Activated T-cell treated with anti-CD3 and anti-CD28 coated beads, Interleukin-2, amount 50 U/mL, for 48 hours (primary cell): ENCODE measurements around the gene ADAMTS17.
"Not testable (repeated sequence)": the region's sequence is repeated elsewhere in the genome, so short reads cannot be mapped to it uniquely, and the experiment has no call there.

Experiments used
- DNase-seq, 2 experiments: peaks; one replicate each; pipeline ENCODE4 v3.0.0-alpha.2; 2020

ADAMTS17 gene

DNA sequence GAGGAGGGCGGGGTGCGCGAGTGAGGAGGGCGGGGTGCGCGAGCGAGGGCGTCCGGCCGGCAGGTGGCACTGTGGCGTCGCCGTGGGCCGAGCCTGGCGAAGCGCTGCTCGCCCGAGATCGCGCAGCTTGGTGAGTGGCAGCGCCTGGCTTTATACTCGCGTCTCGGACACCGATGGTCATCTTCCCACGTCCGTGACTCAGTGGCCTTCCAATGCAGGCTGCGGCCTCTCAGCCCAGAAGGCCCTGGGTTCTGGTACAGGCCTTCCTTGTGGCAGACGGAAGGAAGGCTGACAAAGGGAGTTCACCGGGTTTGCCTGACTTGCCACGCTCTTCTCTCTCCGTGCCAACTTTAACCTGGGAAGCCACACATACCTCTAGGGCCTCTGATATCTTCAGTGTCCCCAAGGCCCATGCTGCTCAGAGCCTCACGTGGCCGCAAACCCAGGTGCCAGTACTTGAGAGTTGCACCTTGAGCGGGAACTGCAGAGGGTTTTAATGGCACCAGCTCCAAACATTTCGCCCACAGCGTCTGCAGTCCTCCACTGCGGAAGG lies 413.3 kb downstream of the ADAMTS17 start:
- DNase-seq, result peak; percentile 89 to 92

DNA sequence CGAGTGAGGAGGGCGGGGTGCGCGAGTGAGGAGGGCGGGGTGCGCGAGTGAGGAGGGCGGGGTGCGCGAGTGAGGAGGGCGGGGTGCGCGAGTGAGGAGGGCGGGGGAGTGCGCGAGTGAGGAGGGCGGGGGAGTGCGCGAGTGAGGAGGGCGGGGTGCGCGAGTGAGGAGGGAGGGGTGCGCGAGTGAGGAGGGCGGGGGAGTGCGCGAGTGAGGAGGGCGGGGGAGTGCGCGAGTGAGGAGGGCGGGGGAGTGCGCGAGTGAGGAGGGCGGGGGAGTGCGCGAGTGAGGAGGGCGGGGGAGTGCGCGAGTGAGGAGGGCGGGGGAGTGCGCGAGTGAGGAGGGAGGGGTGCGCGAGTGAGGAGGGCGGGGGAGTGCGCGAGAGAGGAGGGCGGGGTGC lies 415.2 kb downstream of the ADAMTS17 start:
- not testable (repeated sequence) for DNase-seq

DNA sequence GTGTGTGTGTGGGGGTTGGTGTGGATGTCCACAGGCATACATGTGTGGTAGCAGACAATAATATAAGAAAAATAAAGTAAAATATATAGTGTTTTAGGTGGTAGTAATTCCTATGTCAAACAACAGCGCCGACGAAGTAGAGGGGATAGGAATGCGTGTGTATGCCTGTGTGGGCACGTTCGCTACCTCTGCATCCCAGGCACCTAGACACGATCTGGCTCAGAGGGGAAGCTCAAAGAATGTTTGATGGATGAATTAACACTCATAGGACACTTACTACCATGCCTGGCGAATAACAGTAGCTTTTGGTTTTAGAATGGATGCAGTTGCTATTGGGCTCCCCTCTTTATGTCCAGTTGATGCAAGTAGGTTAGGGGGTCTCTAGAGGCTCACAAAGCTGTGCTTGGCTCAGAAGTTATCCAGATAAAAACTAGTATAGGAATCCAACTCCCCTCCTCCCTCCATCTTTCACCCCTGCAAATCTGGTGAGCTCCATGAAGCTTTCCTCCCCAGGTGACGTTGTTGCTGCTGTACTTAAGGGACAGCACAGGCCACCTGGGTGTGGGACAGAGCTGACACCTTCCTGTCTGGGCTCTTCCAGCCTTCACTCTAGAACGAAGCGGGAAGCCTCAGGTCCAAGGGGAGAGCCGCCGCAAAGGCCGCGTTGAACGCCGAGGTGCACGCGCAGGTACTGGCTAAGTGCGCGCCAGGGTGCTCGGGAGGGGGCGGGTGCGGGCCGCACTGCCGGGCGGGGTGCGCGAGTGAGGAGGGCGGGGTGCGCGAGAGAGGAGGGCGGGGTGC lies 415.9 kb downstream of the ADAMTS17 start:
- peak; percentile 74 to 76 for DNase-seq

GRCh38 chr15:99923711-99924110 lies 418.1 kb downstream of the ADAMTS17 start:
- no peak for DNase-seq
